BE2C (cell line): ENCODE measurements around the gene HOXD10.

ENCODE experiments used
- DNase-seq: peaks from one replicate; pipeline ENCODE4 v3.0.0-alpha.2; 2020
- H3K27me3 ChIP-seq: fragments of 250-450 bp; sonication (Bioruptor Pico); 2 replicates; pipeline ENCODE4 v1.5.1; 2020; ENCODE audit warnings: mild to moderate bottlenecking
- H3K36me3 ChIP-seq: fragments of 250-450 bp; sonication (Bioruptor Pico); 2 replicates; pipeline ENCODE4 v1.5.1; 2020; ENCODE audit warnings: mild to moderate bottlenecking
- H3K4me1 ChIP-seq: fragments of 250-450 bp; sonication (Bioruptor Pico); 2 replicates; pipeline ENCODE4 v1.5.1; 2020
- H3K4me3 ChIP-seq: 2 replicates; pipeline ENCODE4 v1.5.1; 2011; ENCODE audit warnings: low read depth, low read length
- H3K9me3 ChIP-seq: fragments of 250-450 bp; sonication (Bioruptor Pico); 2 replicates; pipeline ENCODE4 v1.5.1; 2020
- TF ChIP-seq, protein P1 (sequence below): IDR thresholded peaks from 2 replicates; pipeline ENCODE4 v1.5.1; 2012; ENCODE audit warnings: mild to moderate bottlenecking, low read depth, low read length

The HOXD10 gene

DNA sequence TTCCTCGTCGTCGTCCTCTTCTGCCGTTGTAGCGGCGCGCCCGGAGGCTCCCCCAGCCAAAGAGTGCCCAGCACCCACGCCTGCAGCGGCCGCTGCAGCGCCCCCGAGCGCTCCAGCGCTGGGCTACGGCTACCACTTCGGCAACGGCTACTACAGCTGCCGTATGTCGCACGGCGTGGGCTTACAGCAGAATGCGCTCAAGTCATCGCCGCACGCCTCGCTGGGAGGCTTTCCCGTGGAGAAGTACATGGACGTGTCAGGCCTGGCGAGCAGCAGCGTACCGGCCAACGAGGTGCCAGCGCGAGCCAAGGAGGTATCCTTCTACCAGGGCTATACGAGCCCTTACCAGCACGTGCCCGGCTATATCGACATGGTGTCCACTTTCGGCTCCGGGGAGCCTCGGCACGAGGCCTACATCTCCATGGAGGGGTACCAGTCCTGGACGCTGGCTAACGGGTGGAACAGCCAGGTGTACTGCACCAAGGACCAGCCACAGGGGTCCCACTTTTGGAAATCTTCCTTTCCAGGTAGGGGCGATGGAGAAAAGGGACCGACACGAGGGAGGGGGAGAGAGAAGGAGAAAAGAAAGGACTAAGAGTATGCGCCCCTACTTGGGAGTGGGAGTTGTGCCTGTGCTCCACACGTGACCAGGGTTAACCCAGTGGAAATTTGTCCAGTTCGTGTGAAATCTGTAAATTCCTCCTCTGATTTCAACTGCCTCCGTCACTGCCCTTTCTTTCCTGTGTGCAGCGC is 23.3 kb upstream of the HOXD10 start:
- H3K9me3 ChIP-seq = no peaks in the 10 kb centered on the region
- peaks cover 3% of the 10 kb centered on the region; the same call in 1 of the 2 replicates for H3K4me1 ChIP-seq
- H3K4me3 ChIP-seq = peak overlapping the region; percentile 45
- no peaks in the 10 kb centered on the region for H3K36me3 ChIP-seq
- peaks cover 96% of the 10 kb centered on the region for H3K27me3 ChIP-seq
- TF ChIP-seq, protein P1, sequence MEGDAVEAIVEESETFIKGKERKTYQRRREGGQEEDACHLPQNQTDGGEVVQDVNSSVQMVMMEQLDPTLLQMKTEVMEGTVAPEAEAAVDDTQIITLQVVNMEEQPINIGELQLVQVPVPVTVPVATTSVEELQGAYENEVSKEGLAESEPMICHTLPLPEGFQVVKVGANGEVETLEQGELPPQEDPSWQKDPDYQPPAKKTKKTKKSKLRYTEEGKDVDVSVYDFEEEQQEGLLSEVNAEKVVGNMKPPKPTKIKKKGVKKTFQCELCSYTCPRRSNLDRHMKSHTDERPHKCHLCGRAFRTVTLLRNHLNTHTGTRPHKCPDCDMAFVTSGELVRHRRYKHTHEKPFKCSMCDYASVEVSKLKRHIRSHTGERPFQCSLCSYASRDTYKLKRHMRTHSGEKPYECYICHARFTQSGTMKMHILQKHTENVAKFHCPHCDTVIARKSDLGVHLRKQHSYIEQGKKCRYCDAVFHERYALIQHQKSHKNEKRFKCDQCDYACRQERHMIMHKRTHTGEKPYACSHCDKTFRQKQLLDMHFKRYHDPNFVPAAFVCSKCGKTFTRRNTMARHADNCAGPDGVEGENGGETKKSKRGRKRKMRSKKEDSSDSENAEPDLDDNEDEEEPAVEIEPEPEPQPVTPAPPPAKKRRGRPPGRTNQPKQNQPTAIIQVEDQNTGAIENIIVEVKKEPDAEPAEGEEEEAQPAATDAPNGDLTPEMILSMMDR = 0 out of 2 replicates have a peak, but pooled peaks have one; percentile 15
- no peak for DNase-seq

DNA sequence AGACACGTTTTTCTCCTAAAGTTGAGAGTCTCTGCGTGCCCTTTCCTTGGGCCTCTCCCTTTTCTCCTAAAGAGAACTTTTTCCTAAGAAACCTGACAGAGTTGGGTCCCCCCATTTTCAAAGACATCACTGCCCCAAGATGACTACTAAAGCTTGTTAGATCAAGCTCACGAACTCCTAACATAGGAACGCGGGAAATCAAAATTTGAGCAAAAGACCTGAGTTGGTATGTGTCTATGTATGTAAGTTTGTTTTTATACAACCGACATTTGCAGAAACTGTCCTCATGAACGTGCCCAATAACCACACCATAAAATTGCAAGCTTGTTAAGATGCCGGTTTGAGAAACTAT is 22.7 kb upstream of the HOXD10 start:
- no peaks in the 10 kb centered on the region for H3K9me3 ChIP-seq
- H3K27me3 ChIP-seq = peaks cover 96% of the 10 kb centered on the region
- H3K4me3 ChIP-seq = peak overlapping the region; percentile 45
- H3K4me1 ChIP-seq = peaks cover 3% of the 10 kb centered on the region; the same call in 1 of the 2 replicates
- no peaks in the 10 kb centered on the region for H3K36me3 ChIP-seq
- no peak for DNase-seq
- TF ChIP-seq, protein P1 = no peak

DNA sequence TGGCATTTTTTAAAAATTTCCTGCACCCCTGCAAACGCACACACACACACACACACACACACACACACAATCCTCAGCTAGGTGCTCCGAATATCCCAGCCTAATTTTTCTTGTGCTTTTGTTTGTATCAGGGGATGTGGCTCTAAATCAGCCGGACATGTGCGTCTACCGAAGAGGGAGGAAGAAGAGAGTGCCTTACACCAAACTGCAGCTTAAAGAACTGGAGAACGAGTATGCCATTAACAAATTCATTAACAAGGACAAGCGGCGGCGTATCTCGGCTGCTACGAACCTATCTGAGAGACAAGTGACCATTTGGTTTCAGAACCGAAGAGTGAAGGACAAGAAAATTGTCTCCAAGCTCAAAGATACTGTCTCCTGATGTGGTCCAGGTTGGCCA is 22.2 kb upstream of the HOXD10 start:
- Histone ChIP-seq H3K9me3 (no peaks in the 10 kb centered on the region), H3K36me3 (no peaks in the 10 kb centered on the region), H3K4me1 (peaks cover 3% of the 10 kb centered on the region; the same call in 1 of the 2 replicates), H3K4me3 (no peak overlapping the region), H3K27me3 (peaks cover 96% of the 10 kb centered on the region)
- TF ChIP-seq, protein P1 = no peak
- no peak for DNase-seq

DNA sequence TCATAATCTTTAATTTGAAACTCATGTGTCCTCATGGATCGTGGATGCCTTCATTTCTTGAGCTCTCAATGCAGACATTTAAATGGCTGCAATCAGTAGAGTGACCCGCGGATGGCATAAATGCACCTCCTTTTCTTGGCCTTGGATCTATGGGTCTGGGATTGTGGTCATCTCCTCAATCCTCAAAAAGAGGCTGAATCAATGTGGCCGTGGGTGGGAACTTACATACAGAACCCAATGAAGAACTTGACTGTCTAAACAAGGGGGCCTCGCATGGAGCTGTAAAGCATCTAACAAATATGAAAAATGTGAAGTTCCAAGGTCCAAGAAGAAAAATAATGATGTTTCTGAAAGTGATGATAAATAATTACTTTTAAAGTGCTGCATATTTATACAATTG is 21.2 kb upstream of the HOXD10 start:
- no peak for DNase-seq
- Histone ChIP-seq H3K27me3 (peaks cover 96% of the 10 kb centered on the region), H3K4me1 (peaks cover 3% of the 10 kb centered on the region; the same call in 1 of the 2 replicates), H3K36me3 (no peaks in the 10 kb centered on the region), H3K4me3 (no peak overlapping the region), H3K9me3 (no peaks in the 10 kb centered on the region)
- TF ChIP-seq, protein P1 = no peak

DNA sequence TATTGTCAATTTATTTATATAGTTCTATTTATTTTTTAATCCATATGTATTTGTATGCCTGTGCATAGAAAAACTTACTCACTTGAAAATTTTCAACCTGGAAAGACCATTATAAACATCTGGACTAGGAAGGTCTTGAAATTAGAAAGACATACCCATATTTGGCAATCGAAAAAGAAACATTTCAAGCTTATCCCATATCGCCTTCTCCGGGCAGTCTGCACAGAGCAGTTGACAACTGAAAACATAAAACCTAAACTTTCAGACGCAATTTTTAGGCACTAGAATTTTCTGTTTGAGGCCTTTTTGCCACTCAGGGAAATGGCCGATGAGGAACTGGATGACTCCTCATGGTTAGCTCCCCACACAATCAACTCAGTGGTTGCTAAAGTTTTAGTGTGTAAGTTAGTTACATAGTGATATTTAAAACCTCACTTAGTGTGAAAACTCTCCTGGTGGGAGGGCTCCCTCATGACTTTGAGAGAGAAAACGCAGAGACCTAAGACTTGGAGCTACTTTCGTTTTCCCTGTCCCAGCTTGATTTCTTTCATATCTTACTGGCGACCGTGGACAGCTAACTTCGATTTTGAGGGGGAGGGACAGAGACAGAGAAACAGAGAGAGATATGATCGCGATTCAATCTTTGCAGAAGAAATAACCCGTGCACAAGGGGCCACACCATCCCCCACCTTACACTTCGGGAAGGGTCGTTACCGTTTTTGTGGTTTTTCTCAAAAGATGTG is 20.2 kb upstream of the HOXD10 start:
- H3K27me3 ChIP-seq = peaks cover 96% of the 10 kb centered on the region
- no peaks in the 10 kb centered on the region for H3K36me3 ChIP-seq
- TF ChIP-seq, protein P1 = no peak
- H3K9me3 ChIP-seq = no peaks in the 10 kb centered on the region
- H3K4me3 ChIP-seq = peak overlapping the region; percentile 52
- DNase-seq = no peak
- H3K4me1 ChIP-seq = peaks cover 3% of the 10 kb centered on the region; the same call in 1 of the 2 replicates
